Ramos (cell line): ENCODE measurements around the gene ALK.

ENCODE experiments used
- in situ Hi-C: fragments of 300-500 bp; cut with MboI; formaldehyde crosslinking; loops from one replicate; pipeline ENCODE4 v1.14.3; 2022; ENCODE audit warnings: low sequenced_read_pairs; ENCODE audit not compliant: unreplicated experiment

The ALK gene

GRCh38 chr2:29209551-29209950 lies 711.8 kb downstream of the ALK start:
- in situ Hi-C loops, result loop anchor here (25.0 kb wide), 1 partner anchor 622 kb away; no protein-coding TSS in a partner anchor

DNA sequence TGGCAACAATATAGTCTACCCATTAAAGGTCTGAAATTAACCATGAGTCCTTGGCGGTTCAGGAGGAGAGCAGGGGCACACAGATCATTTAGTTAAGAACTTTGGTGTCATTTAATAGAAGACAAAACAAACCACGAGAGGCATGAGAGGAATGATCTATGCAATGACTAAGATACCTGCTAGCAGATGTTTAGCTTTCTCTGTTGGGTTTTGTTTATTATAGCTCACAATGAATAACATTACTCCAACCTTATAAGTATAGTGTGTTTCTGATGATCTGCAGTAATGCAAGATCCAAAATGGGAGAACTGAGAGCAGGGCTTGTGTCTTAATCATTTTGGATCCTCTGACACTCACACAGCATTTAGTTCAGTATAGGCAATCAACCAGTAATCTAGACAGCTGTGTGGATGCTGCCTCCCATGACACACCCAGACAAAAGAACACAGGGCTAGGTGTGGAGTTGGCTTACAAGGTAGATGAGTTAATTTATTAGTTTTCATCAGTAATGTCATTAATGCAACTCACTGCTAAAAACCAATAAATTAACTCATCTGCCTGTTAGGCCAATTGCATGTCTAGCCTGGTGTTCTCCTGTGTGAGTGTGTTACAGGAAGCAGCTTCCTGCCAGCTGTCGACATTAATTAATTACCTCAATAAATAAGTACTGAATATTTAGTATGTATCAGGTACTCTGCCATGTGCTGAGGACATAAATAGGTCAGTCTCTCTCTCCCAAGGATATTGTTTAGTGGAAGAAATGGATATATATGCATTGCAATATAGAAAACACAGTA lies 713.8 kb downstream of the ALK start:
- in situ Hi-C loops, result loop anchor here (25.0 kb wide), 1 partner anchor 620 kb away; no protein-coding TSS in a partner anchor

- in situ Hi-C loops, result loop anchor here (25.0 kb wide), 1 partner anchor 620 kb away; no protein-coding TSS in a partner anchor
These were observed 714.4 kb downstream of the ALK start for GRCh38 chr2:29206941-29207340.

- in situ Hi-C loops, result loop anchor here (5.0 to 25.0 kb wide), 2 partner anchors 246 to 616 kb away; no protein-coding TSS in a partner anchor
These were observed 718.4 kb downstream of the ALK start for GRCh38 chr2:29202819-29203495.

GRCh38 chr2:29201979-29202378 lies 719.4 kb downstream of the ALK start:
- in situ Hi-C loops, result loop anchor here (5.0 to 25.0 kb wide), 2 partner anchors 245 to 615 kb away; no protein-coding TSS in a partner anchor

DNA sequence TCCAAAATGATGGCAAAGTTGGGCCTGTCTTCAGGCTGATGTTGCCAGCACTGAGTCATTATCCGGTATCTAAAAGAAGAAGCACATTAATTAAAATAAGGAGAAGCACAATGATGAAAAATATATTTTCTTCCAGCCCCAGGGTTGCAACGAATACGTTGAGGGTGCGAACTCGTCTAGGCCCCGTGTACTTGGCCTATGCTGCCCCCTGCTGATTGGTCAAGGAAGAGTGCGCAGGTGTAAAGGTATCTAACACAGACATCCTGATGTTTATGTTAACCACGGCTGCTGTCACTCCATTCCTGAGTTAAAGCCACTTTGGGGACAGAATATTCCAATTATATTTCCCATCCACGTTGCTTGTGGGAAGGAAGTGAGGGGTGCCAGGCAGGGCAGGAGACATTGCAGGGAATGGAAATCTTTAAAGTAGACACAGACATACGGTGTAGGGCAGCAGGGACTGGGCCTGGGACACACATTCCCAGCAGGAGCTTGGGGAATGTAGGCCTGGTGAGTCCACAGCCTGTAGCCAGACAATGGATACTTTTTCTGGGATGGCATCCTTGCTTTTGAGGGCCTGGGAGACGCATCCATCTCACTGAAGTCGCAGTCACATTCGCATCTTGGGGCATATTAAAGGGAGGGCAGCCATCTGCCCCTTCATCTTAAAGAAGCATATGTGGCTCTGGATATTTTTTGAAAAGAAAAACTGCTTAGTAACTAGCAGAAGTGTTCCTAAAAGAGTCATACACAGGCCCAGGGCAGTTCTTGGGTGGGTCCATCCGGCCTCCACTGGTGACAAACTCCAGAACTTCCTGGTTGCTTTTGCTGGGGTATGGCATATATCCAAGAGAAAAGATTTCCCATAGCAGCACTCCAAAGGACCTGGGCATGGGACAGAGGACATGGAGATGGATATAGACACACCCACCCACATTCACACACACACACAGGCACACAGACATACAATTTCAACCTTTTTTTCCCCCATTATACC lies 724.3 kb downstream of the ALK start:
- in situ Hi-C loops, result no loop called here

DNA sequence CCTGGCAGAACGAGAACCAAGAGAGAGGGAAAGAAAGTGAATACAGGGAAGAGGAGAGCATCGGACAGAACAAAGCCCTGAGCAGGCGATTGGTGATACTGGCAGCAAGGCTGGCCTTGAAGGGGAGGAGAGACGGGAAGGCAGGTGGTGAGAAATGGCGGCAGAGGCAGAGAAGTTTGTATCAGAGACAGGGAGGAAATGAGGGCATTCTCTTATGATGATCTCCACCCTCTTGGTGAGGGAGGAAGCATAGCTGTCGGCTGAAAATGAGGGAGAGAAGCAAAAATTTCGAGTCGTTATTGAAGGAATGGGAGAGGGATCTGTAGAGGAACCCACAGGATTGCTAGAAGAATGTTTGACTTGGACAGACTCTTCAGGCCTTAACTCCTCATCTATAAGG lies 725.6 kb downstream of the ALK start:
- in situ Hi-C loops, result no loop called here

- in situ Hi-C loops, result loop anchor here (5.0 kb wide), 1 partner anchor 371 kb away; no protein-coding TSS in a partner anchor
These were observed 727.7 kb downstream of the ALK start for GRCh38 chr2:29193681-29194080.

DNA sequence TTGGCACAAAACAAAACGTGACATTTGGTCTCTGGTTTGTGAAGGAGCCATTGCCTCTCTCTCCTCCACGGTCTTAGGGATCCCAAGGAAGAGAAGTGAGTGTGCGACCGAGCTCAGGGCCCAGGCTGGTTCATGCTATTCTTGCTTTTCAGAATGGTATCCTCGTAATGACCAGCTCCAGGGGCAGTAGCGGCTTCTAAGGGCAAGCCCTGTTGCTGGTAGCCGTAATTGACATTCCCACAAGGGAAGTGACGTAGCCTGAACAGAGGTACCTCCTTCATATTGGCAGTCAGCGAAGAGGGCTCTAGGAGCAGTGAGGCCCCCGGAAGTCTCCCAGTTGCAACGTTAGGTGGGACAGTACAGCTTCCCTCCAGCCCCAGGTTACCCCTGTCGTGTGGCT lies 728.3 kb downstream of the ALK start:
- in situ Hi-C loops, result loop anchor here (5.0 kb wide), 1 partner anchor 371 kb away; no protein-coding TSS in a partner anchor

DNA sequence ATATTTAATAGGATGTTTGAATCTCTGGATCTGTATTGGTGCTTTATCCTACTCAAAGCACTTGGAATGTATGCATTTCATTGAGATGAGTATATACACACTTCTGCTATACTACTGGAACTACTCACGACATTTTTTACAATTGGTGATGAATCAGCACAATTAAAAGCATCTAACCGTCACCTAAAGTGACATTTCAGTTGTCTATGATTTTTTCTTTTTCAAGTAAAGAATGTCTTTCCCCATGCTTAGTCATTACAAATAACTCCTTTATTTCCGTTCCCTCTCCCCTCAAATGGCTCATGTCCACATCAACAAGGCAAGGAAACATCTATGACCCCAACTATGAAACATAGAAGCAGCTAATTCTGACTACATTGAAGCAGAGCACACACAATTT lies 728.9 kb downstream of the ALK start:
- in situ Hi-C loops, result loop anchor here (5.0 kb wide), 1 partner anchor 370 kb away; no protein-coding TSS in a partner anchor

DNA sequence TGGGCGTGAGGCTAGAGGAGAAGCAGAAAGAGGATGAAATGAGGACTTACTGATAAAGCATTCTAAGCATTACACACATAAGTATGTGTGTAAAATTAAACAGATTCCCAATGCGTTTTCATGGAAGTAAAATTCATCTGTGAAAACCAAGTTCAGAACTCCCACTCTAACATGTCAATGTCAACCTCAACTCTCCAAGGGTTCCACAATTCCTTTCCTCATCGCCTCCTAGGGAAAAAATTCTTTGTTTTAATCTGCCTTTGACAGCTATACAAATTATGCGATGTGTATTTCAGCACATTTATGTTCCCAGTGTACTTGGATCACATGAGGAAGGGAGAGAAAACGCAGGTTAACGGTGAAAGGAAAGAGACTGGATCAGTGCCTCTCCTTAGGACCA lies 729.6 kb downstream of the ALK start:
- in situ Hi-C loops, result loop anchor here (5.0 kb wide), 1 partner anchor 370 kb away; no protein-coding TSS in a partner anchor

DNA sequence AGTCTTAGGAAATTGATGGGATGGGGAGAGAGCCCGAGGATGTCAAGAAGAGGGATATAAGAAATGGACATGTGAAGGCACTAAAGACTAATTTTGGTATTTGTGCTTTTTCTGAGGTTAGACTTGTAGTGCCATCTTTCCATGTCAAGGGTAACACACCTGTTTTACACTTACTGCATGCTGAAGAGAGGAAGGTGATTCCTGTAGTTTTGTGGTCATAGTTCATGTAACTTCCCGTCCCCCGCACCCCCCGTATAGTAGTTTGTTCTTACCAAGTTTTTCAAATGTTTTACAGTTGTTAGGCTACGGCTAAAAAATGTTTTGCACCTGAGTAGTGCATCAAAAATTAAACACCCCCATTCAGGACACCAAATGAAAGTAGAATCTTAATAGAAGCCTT lies 732.3 kb downstream of the ALK start:
- in situ Hi-C loops, result no loop called here

DNA sequence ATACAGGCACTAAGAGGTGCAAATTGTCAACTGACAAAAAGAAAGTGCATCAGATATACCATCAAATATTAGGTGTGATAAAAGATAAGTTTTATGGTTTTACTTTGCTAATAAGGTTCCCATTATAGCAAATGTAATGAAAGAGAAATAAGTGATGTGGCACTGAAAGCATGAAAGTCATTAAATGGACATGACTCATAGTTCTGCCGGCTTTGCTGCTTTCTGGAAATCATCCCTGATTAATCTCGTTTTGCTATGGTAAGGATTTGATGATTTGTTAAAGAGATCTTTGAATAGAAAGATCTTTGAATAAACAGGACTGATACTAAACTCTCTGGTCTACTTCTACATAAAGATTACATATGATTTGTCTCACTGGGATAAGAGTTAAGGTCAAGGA lies 733.5 kb downstream of the ALK start:
- in situ Hi-C loops, result no loop called here

- in situ Hi-C loops, result no loop called here
These were observed 734.6 kb downstream of the ALK start for GRCh38 chr2:29186817-29187216.

DNA sequence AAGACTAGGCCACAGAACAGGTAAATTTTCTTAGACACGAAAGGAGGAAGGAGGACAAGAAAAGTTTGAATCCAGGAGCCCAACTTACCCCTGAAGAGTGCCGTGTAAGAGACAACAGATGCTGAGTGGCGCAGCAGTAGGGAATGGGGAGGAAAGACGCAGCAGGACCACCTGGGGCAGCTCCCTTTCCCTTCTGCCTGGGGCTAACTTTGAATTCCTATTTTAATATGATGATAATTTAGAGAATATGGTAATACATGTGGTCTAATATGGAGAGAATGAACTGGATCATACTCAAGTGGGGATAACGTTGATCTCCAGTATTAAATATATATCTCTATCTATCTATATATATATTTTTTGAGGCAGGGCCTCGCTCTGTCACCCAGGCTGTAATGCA lies 736.9 kb downstream of the ALK start:
- in situ Hi-C loops, result no loop called here

- in situ Hi-C loops, result no loop called here
These were observed 738.5 kb downstream of the ALK start for GRCh38 chr2:29182920-29183319.

DNA sequence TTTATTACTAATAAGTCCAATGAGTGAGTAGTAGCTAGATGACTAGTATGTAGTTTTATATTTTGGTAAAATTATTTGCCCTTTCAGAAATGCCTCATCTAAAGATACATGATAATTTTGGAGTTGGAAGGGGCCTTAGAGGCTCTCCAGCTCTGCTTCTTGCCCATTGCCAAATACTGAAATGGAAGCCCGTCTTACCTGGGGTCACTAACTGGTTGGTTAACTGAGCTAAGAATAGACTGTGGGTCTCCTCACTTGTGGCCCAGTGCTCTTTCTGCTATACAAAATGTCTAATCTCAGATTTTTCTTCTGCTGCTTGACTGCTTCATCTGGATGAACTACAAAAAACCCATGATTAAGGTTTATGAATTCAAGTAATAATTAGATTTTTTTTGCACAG lies 739.1 kb downstream of the ALK start:
- in situ Hi-C loops, result no loop called here

DNA sequence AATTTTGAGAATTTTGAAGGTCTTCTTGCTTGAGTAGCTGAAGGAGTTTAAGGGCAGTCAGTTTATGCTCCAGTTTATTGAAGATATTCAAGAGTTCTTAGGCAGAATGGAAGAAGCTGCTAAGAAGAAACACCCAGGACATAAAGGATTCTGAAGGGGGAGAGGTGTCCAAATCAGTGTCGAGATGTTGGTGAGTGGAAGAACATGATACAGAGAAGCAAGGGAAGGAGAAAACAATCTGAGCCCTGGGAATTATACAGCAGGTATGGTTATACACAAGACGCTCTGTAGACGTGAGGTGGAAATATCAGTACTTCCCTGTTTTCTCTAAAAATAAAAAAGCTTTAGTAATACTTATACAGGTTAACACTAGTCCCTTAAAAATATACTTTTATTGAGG lies 746.0 kb downstream of the ALK start:
- in situ Hi-C loops, result no loop called here

DNA sequence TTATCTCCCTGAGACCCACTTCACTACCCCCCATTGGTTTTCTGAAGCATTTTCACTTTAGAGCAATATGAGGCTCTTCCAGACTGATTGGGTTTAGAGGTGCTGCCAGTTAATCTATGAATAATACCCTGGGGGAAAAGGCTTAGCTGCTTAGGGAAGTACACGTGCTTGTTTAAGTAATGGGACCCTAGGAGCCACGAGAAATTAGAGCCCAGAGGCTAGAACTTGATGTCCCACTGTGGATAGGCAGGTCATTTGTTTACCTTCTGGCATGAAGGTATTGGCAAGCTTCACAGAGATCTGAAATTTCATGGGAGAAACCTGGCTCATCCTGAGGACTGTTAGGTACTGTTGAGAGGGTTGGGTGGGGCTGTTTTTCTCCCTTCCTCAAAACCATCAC lies 746.4 kb downstream of the ALK start:
- in situ Hi-C loops, result no loop called here
